ENCODE data around the gene PCIF1. TPM values are rescaled to one million over a fixed set of nuclear protein-coding genes. Genes with fewer than 3 reads are reported as not detected.

Gene PCIF1
- total RNA-seq, 1 donor from 2014 or later = 9.5 TPM

GRCh38 chr20:45907219-45907948 is 27.1 kb upstream of the PCIF1 start:
- Mint-ChIP-seq H3K9me3 (no peaks in the 10 kb centered on the region), H3K4me3 (peak overlapping the region; percentile 64), H3K27ac (no peak overlapping the region), H3K4me1 (peaks cover 20% of the 10 kb centered on the region), H3K36me3 (peaks cover 20% of the 10 kb centered on the region), H3K27me3 (ENCODE audit: insufficient read depth, low read depth) (peaks cover 5% of the 10 kb centered on the region)
- DNase-seq (ENCODE audit: low spot score) = no peak
- H3K27ac ChIP-seq = no peak overlapping the region
- peaks cover 2% of the 10 kb centered on the region for H3K27me3 ChIP-seq
- H3K4me1 ChIP-seq = peaks cover 2% of the 10 kb centered on the region
- H3K79me2 ChIP-seq (ENCODE audit: low read depth) = peaks cover 7% of the 10 kb centered on the region
- no peaks in the 10 kb centered on the region for H4K20me1 ChIP-seq (ENCODE audit: low read depth)
- H2AFZ ChIP-seq (replicated peaks) = no peak overlapping the region
- H3F3A ChIP-seq (ENCODE audit: low read depth) = peaks cover 9% of the 10 kb centered on the region
- no peak overlapping the region for H3K4me2 ChIP-seq
- TF ChIP-seq EZH2phosphoT487 (IDR thresholded peaks at IDR 0.05) (no peak), CTCF (IDR thresholded peaks at IDR 0.05) (no peak), EZH2 (IDR thresholded peaks at IDR 0.05) (no peak)
- no peak overlapping the region for H3K9ac ChIP-seq
- H3K36me3 ChIP-seq = no peaks in the 10 kb centered on the region
- no peak overlapping the region for H3K4me3 ChIP-seq
- no peaks in the 10 kb centered on the region for H3K9me3 ChIP-seq (ENCODE audit: low read depth)

GRCh38 chr20:45908084-45908483 is 26.4 kb upstream of the PCIF1 start:
- Mint-ChIP-seq H3K4me1 (peaks cover 23% of the 10 kb centered on the region), H3K27ac (peak overlapping the region; percentile 30), H3K9me3 (no peaks in the 10 kb centered on the region), H3K4me3 (peak overlapping the region; percentile 44), H3K27me3 (ENCODE audit: insufficient read depth, low read depth) (peaks cover 5% of the 10 kb centered on the region), H3K36me3 (peaks cover 20% of the 10 kb centered on the region)
- Histone ChIP-seq H3K4me2 (no peak overlapping the region), H4K20me1 (ENCODE audit: low read depth) (no peaks in the 10 kb centered on the region), H3K9me3 (ENCODE audit: low read depth) (no peaks in the 10 kb centered on the region), H3K27me3 (peaks cover 4% of the 10 kb centered on the region), H2AFZ (replicated peaks) (no peak overlapping the region), H3K9ac (no peak overlapping the region), H3K27ac (no peak overlapping the region), H3K79me2 (ENCODE audit: low read depth) (peaks cover 7% of the 10 kb centered on the region), H3K4me1 (peaks cover 5% of the 10 kb centered on the region), H3F3A (ENCODE audit: low read depth) (peaks cover 9% of the 10 kb centered on the region), H3K4me3 (no peak overlapping the region), H3K36me3 (no peaks in the 10 kb centered on the region)
- no peak for DNase-seq (ENCODE audit: low spot score)
- no peak for TF ChIP-seq CTCF (IDR thresholded peaks at IDR 0.05)
- no peak for TF ChIP-seq EZH2phosphoT487 (IDR thresholded peaks at IDR 0.05)
- TF ChIP-seq EZH2 (IDR thresholded peaks at IDR 0.05) = no peak

- H3K9ac ChIP-seq = no peak overlapping the region
- no peak overlapping the region for H2AFZ ChIP-seq (replicated peaks)
- Mint-ChIP-seq H3K27me3 (ENCODE audit: insufficient read depth, low read depth) (peaks cover 5% of the 10 kb centered on the region), H3K4me3 (no peak overlapping the region), H3K36me3 (peaks cover 15% of the 10 kb centered on the region), H3K4me1 (peaks cover 24% of the 10 kb centered on the region), H3K27ac (no peak overlapping the region), H3K9me3 (no peaks in the 10 kb centered on the region)
- peaks cover 5% of the 10 kb centered on the region for H3K4me1 ChIP-seq
- DNase-seq (ENCODE audit: low spot score) = no peak
- H3K79me2 ChIP-seq (ENCODE audit: low read depth) = peaks cover 7% of the 10 kb centered on the region
- peaks cover 9% of the 10 kb centered on the region for H3F3A ChIP-seq (ENCODE audit: low read depth)
- no peak overlapping the region for H3K4me3 ChIP-seq
- H3K36me3 ChIP-seq = no peaks in the 10 kb centered on the region
- no peaks in the 10 kb centered on the region for H4K20me1 ChIP-seq (ENCODE audit: low read depth)
- no peaks in the 10 kb centered on the region for H3K9me3 ChIP-seq (ENCODE audit: low read depth)
- H3K27me3 ChIP-seq = peaks cover 4% of the 10 kb centered on the region
- H3K4me2 ChIP-seq = no peak overlapping the region
- TF ChIP-seq EZH2 (IDR thresholded peaks at IDR 0.05) = no peak
- TF ChIP-seq CTCF (IDR thresholded peaks at IDR 0.05) = no peak
- no peak overlapping the region for H3K27ac ChIP-seq
These were observed 25.1 kb upstream of the PCIF1 start for GRCh38 chr20:45909336-45909808.
